ENCODE data around the gene ACTN1. TPM values are rescaled to one million over a fixed set of nuclear protein-coding genes. Genes with fewer than 3 reads are reported as not detected.

ACTN1 gene
- total RNA-seq, 2 donors from 2014 or later = 106 to 185 TPM

- Histone ChIP-seq H3K9ac (ENCODE audit: low read depth in 2 of 2, low read length in 2 of 2) (peak overlapping the region in 1 of 2 donors; percentile 44), H3K27me3 (no peaks in the 10 kb centered on the region), H3K9me3 (no peaks in the 10 kb centered on the region), H3K4me1 (peaks cover 8% of the 10 kb centered on the region), H3K27ac (peak overlapping the region; percentile 56), H3K4me3 (no peak overlapping the region), H3K36me3 (no peaks in the 10 kb centered on the region)
- no peak for TF ChIP-seq CTCF (IDR thresholded peaks at IDR 0.05)
- peak; percentile 91 for DNase-seq
- intact Hi-C loops (cut with DNase I) = no loop called here
These were observed 35.1 kb upstream of the ACTN1 start for GRCh38 chr14:69013943-69014782.

- H3K9me3 ChIP-seq = no peaks in the 10 kb centered on the region
- no peak overlapping the region for H3K27ac ChIP-seq
- H3K27me3 ChIP-seq = no peaks in the 10 kb centered on the region
- no peak for TF ChIP-seq CTCF (IDR thresholded peaks at IDR 0.05)
- H3K4me1 ChIP-seq = peaks cover 8% of the 10 kb centered on the region
- H3K4me3 ChIP-seq = no peak overlapping the region
- no peak overlapping the region for H3K9ac ChIP-seq (ENCODE audit: low read depth in 2 of 2, low read length in 2 of 2)
- no peaks in the 10 kb centered on the region for H3K36me3 ChIP-seq
- no peak for DNase-seq
- intact Hi-C loops (cut with DNase I) = no loop called here
These were observed 33.3 kb upstream of the ACTN1 start for GRCh38 chr14:69012256-69012953.

- Histone ChIP-seq H3K27me3 (no peaks in the 10 kb centered on the region), H3K36me3 (no peaks in the 10 kb centered on the region), H3K9ac (ENCODE audit: low read depth in 2 of 2, low read length in 2 of 2) (no peak overlapping the region), H3K9me3 (no peaks in the 10 kb centered on the region), H3K4me3 (no peak overlapping the region), H3K4me1 (peaks cover 8% of the 10 kb centered on the region), H3K27ac (no peak overlapping the region)
- intact Hi-C loops (cut with DNase I) = no loop called here
- TF ChIP-seq CTCF (IDR thresholded peaks at IDR 0.05) = no peak
- DNase-seq = peak; percentile 66
These were observed 31.5 kb upstream of the ACTN1 start for GRCh38 chr14:69010648-69011047.

GRCh38 chr14:69008421-69008884, 29.4 kb upstream of the ACTN1 start:
- Histone ChIP-seq H3K4me1 (no peaks in the 10 kb centered on the region), H3K36me3 (no peaks in the 10 kb centered on the region), H3K9ac (ENCODE audit: low read depth in 2 of 2, low read length in 2 of 2) (no peak overlapping the region), H3K4me3 (no peak overlapping the region), H3K9me3 (no peaks in the 10 kb centered on the region), H3K27me3 (no peaks in the 10 kb centered on the region), H3K27ac (no peak overlapping the region)
- TF ChIP-seq CTCF (IDR thresholded peaks at IDR 0.05) = no peak
- intact Hi-C loops (cut with DNase I) = no loop called here
- DNase-seq = no peak

GRCh38 chr14:69006346-69006745, 27.2 kb upstream of the ACTN1 start:
- Histone ChIP-seq H3K9me3 (no peaks in the 10 kb centered on the region), H3K9ac (ENCODE audit: low read depth in 2 of 2, low read length in 2 of 2) (no peak overlapping the region), H3K27me3 (no peaks in the 10 kb centered on the region), H3K4me3 (no peak overlapping the region), H3K4me1 (no peaks in the 10 kb centered on the region), H3K36me3 (no peaks in the 10 kb centered on the region), H3K27ac (no peak overlapping the region)
- intact Hi-C loops (cut with DNase I) = no loop called here
- DNase-seq = no peak
- no peak for TF ChIP-seq CTCF (IDR thresholded peaks at IDR 0.05)
